ENCODE results near the gene TRIM3.

GRCh38 chr11:6417907-6418556 is 55.7 kb downstream of the TRIM3 start:
- no peak for TF ChIP-seq GATA2 (IDR thresholded peaks at IDR 0.05; ENCODE audit: low read depth, low read length)
- TF ChIP-seq GATA3 (IDR thresholded peaks at IDR 0.05; ENCODE audit: low read depth, low read length), result no peak
